Testis (tissue), 2 donors: ENCODE measurements around the gene PHF21A.

Source experiments
- CTCF ChIP-seq, 3 experiments: fragments of 450-650 bp in 2 of 3; fragments of 200-600 bp in 1 of 3; sonication (generic) in 1 of 3; IDR thresholded peaks; one replicate each; pipeline ENCODE4 v1.5.1; 2016 to 2019; ENCODE audit warnings: antibody characterized with exemption in 3 of 3, mild to moderate bottlenecking in 2 of 3, moderate library complexity in 1 of 3
- POLR2A ChIP-seq: fragments of 450-650 bp; IDR thresholded peaks from one replicate; pipeline ENCODE4 v1.6.1; 2017; ENCODE audit warnings: antibody characterized with exemption, mild to moderate bottlenecking, moderate library complexity

GRCh38 chr11:46034041-46034440 lies 87.2 kb downstream of the PHF21A start:
- no peak for TF ChIP-seq POLR2A
- no peak for TF ChIP-seq CTCF (IDR thresholded peaks at IDR 0.05)
